ENCODE measurements around the gene RGS7. TPM values are rescaled to one million over a fixed set of nuclear protein-coding genes. Genes with fewer than 3 reads are reported as not detected.

The RGS7 gene
- total RNA-seq, 1 experiment from 2014 or later, result 1.0 TPM

DNA sequence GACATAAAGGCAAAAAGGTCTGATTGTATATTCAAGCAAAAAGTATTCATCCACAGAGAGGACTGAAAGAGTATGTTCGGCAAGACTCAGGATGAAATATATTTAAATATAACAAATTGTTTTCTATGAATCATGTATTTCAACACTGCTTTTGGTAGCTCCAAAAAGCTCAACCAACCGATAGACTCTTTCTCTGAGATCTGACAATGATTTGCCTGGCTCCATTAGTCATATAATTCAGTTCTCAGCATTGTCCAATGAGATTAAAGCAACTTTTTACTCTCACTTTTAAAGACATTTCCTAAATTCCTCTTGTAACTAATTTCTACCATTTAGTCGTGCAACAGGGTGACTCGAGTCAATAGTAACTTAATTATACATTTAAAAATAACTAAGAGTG is 426.0 kb downstream of the RGS7 start:
- no peak for DNase-seq
- CTCF ChIA-PET, result no interaction called here
- peaks cover 3% of the 10 kb centered on the region for H3K9me3 Mint-ChIP-seq (ENCODE audit: low read depth, unreplicated experiment)
- no peaks in the 10 kb centered on the region for H3K27me3 Mint-ChIP-seq (ENCODE audit: unreplicated experiment)
- no peaks in the 10 kb centered on the region for H3K36me3 Mint-ChIP-seq (ENCODE audit: insufficient read depth, unreplicated experiment)
- no peak overlapping the region for H3K4me3 Mint-ChIP-seq (ENCODE audit: low read depth, unreplicated experiment)
- intact Hi-C loops (cut with micrococcal nuclease; ENCODE audit: unreplicated experiment), result no loop called here
- peaks cover 10% of the 10 kb centered on the region for H3K4me1 Mint-ChIP-seq (ENCODE audit: low read depth, unreplicated experiment)
- TF ChIP-seq, protein P1, sequence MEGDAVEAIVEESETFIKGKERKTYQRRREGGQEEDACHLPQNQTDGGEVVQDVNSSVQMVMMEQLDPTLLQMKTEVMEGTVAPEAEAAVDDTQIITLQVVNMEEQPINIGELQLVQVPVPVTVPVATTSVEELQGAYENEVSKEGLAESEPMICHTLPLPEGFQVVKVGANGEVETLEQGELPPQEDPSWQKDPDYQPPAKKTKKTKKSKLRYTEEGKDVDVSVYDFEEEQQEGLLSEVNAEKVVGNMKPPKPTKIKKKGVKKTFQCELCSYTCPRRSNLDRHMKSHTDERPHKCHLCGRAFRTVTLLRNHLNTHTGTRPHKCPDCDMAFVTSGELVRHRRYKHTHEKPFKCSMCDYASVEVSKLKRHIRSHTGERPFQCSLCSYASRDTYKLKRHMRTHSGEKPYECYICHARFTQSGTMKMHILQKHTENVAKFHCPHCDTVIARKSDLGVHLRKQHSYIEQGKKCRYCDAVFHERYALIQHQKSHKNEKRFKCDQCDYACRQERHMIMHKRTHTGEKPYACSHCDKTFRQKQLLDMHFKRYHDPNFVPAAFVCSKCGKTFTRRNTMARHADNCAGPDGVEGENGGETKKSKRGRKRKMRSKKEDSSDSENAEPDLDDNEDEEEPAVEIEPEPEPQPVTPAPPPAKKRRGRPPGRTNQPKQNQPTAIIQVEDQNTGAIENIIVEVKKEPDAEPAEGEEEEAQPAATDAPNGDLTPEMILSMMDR (IDR thresholded peaks at IDR 0.05; ENCODE audit: unreplicated experiment), result no peak
- no peak overlapping the region for H3K27ac Mint-ChIP-seq (ENCODE audit: unreplicated experiment)
- BruUV-seq (replicated peaks), result no TSS peak

DNA sequence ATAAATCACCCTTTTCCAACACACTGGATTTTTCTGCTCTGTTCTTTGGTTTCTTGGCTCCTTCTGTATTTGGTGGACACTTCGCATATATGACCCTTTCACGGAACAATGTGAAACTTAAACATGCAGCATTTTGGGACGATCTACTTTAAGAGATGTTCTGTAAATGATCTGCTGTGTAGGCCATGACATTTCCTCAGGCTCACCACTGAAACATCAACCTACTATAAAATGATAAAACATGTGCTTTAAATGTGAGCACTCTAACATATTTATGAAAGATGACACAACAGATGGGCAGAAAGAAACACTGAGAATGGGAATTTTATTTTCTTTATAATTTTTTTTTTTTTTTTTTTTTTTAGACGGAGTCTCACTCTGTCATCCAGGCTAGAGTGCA is 428.7 kb downstream of the RGS7 start:
- no peaks in the 10 kb centered on the region for H3K27me3 Mint-ChIP-seq (ENCODE audit: unreplicated experiment)
- intact Hi-C loops (cut with micrococcal nuclease; ENCODE audit: unreplicated experiment), result no loop called here

DNA sequence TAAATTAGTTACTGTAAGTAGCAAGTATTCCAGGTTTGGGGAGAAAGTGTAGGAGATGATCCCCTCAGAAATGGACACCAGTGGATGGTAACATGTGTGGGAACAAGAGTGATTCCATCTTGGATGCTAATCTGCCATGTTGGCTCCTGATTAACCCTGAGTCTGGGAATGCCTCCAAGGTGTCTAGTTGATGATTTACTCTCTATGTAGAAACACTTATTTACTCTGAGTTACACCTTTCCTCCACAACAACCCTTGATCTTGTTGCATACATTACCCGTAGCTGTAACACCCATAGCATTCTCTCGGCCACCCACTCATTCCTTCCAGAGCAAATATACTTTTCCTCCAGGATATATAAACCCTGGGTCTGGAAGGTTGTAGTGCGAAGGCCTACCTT is 429.2 kb downstream of the RGS7 start:
- no peak overlapping the region for H3K4me3 Mint-ChIP-seq (ENCODE audit: low read depth, unreplicated experiment)
- CTCF ChIA-PET, result no interaction called here
- DNase-seq, result peak; percentile 17
- peaks cover 3% of the 10 kb centered on the region for H3K9me3 Mint-ChIP-seq (ENCODE audit: low read depth, unreplicated experiment)
- H3K36me3 Mint-ChIP-seq (ENCODE audit: insufficient read depth, unreplicated experiment), result no peaks in the 10 kb centered on the region
- H3K27ac Mint-ChIP-seq (ENCODE audit: unreplicated experiment), result peak overlapping the region; percentile 42
- H3K27me3 Mint-ChIP-seq (ENCODE audit: unreplicated experiment), result no peaks in the 10 kb centered on the region
- TF ChIP-seq, protein P1 (IDR thresholded peaks at IDR 0.05; ENCODE audit: unreplicated experiment), result no peak
- H3K4me1 Mint-ChIP-seq (ENCODE audit: low read depth, unreplicated experiment), result peaks cover 10% of the 10 kb centered on the region
- intact Hi-C loops (cut with micrococcal nuclease; ENCODE audit: unreplicated experiment), result no loop called here
- no TSS peak for BruUV-seq (replicated peaks)

More for the DNA sequence above, 428.7 kb downstream of the RGS7 start:
- no TSS peak for BruUV-seq (replicated peaks)
- no peak overlapping the region for H3K4me3 Mint-ChIP-seq (ENCODE audit: low read depth, unreplicated experiment)
- peaks cover 10% of the 10 kb centered on the region for H3K4me1 Mint-ChIP-seq (ENCODE audit: low read depth, unreplicated experiment)
- CTCF ChIA-PET, result no interaction called here
- no peak for DNase-seq
- no peaks in the 10 kb centered on the region for H3K36me3 Mint-ChIP-seq (ENCODE audit: insufficient read depth, unreplicated experiment)
- peaks cover 3% of the 10 kb centered on the region for H3K9me3 Mint-ChIP-seq (ENCODE audit: low read depth, unreplicated experiment)
- TF ChIP-seq, protein P1 (IDR thresholded peaks at IDR 0.05; ENCODE audit: unreplicated experiment), result no peak
- peak overlapping the region; percentile 42 for H3K27ac Mint-ChIP-seq (ENCODE audit: unreplicated experiment)

DNA sequence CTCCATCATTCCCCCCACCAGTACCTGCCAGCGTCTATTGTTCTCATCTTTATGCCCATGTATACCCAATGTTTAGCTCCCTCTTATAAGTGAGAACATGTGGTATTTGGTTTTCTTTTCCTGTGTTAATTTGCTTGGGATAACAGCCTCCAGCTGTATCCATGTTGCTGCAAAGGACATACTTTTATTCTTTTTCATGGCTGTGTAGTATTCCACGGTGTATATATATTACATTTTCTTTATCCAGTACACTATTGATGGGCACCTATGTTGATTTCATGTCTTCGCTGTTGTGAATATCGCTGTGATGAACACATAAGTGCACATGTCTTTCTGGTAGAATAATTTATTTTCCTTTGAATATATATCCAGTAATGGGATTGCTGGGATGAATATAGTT is 431.7 kb downstream of the RGS7 start:
- H3K27me3 Mint-ChIP-seq (ENCODE audit: unreplicated experiment), result no peaks in the 10 kb centered on the region
- TF ChIP-seq, protein P1 (IDR thresholded peaks at IDR 0.05; ENCODE audit: unreplicated experiment), result no peak
- DNase-seq, result no peak
- intact Hi-C loops (cut with micrococcal nuclease; ENCODE audit: unreplicated experiment), result no loop called here
- CTCF ChIA-PET, result no interaction called here
- H3K4me1 Mint-ChIP-seq (ENCODE audit: low read depth, unreplicated experiment), result peaks cover 10% of the 10 kb centered on the region
- H3K27ac Mint-ChIP-seq (ENCODE audit: unreplicated experiment), result no peak overlapping the region
- BruUV-seq (replicated peaks), result no TSS peak
- H3K36me3 Mint-ChIP-seq (ENCODE audit: insufficient read depth, unreplicated experiment), result no peaks in the 10 kb centered on the region
- H3K9me3 Mint-ChIP-seq (ENCODE audit: low read depth, unreplicated experiment), result peaks cover 7% of the 10 kb centered on the region
- no peak overlapping the region for H3K4me3 Mint-ChIP-seq (ENCODE audit: low read depth, unreplicated experiment)

Data from Calu3 (cell line).